ENCODE data around the gene ECSCR.

The ECSCR gene

GRCh38 chr5:139419226-139420192 lies 43.0 kb downstream of the ECSCR start:
- no peak for TF ChIP-seq CTCF (IDR thresholded peaks at IDR 0.05; ENCODE audit: low read length, missing control alignments)
- DNase-seq (ENCODE audit: low read depth), result no peak
- no peak overlapping the region for H3K4me3 ChIP-seq (replicated peaks; ENCODE audit: low read depth, low read length)

DNA sequence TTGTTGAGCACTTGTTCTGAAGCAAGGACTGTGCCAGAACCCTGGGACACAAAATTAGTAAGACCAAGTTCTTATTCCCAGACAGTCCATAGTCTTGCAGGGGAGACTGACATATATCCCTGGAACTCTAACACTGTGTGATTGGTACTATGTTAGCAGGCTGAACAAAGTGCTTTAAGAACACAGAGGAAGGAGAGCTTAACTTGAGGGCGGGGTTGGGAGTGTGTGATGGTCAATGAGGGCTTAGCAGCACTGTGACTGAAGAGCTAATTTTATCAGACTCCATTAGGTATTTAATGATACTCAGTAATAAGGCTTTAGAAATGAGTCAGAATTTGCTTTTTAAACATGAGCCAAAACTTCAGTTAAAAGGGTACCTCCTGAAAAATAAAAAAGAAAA lies 43.8 kb downstream of the ECSCR start:
- no peak for TF ChIP-seq CTCF (IDR thresholded peaks at IDR 0.05; ENCODE audit: low read length, missing control alignments)
- H3K4me3 ChIP-seq (replicated peaks; ENCODE audit: low read depth, low read length), result no peak overlapping the region
- DNase-seq (ENCODE audit: low read depth), result no peak

- H3K4me3 ChIP-seq (replicated peaks; ENCODE audit: low read depth, low read length), result no peak overlapping the region
- no peak for TF ChIP-seq CTCF (IDR thresholded peaks at IDR 0.05; ENCODE audit: low read length, missing control alignments)
- DNase-seq (ENCODE audit: low read depth), result no peak
Observed at GRCh38 chr5:139417214-139417613, 45.3 kb downstream of the ECSCR start.

GRCh38 chr5:139416651-139417050 lies 45.9 kb downstream of the ECSCR start:
- H3K4me3 ChIP-seq (replicated peaks; ENCODE audit: low read depth, low read length), result no peak overlapping the region
- no peak for TF ChIP-seq CTCF (IDR thresholded peaks at IDR 0.05; ENCODE audit: low read length, missing control alignments)
- DNase-seq (ENCODE audit: low read depth), result no peak

DNA sequence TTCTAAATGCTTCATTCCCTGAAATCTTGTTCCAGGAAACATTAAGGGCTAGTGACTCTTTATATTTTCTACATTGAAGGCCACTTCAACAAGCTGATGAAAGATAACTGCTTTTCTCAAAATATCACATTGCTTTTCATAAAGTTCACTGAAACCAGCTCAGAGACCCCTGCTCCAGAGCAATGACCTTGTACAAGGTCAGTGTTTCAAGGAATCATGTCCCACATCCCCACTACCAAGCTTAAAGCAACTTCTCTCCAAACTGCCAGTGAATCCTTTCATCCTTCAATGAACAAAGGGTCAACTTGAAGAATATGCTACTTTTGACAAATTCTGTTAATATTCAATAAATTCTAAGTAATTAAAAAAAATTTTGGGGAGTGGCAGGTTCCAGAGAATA lies 46.7 kb downstream of the ECSCR start:
- no peak for DNase-seq (ENCODE audit: low read depth)
- H3K4me3 ChIP-seq (replicated peaks; ENCODE audit: low read depth, low read length), result no peak overlapping the region
- TF ChIP-seq CTCF (IDR thresholded peaks at IDR 0.05; ENCODE audit: low read length, missing control alignments), result no peak

- no peak overlapping the region for H3K4me3 ChIP-seq (replicated peaks; ENCODE audit: low read depth, low read length)
- TF ChIP-seq CTCF (IDR thresholded peaks at IDR 0.05; ENCODE audit: low read length, missing control alignments), result no peak
- DNase-seq (ENCODE audit: low read depth), result no peak
Observed at GRCh38 chr5:139415221-139415861, 47.2 kb downstream of the ECSCR start.
